ENCODE results near the gene CEP112.

The CEP112 gene

GRCh38 chr17:66054242-66054641, 137.7 kb downstream of the CEP112 start:
- DNase-seq: no peak

- DNase-seq: no peak
These were observed 147.8 kb downstream of the CEP112 start for GRCh38 chr17:66044083-66044482.

- DNase-seq: no peak
These were observed 148.5 kb downstream of the CEP112 start for GRCh38 chr17:66043419-66043818.

- DNase-seq: no peak
These were observed 151.5 kb downstream of the CEP112 start for GRCh38 chr17:66040402-66040801.

DNA sequence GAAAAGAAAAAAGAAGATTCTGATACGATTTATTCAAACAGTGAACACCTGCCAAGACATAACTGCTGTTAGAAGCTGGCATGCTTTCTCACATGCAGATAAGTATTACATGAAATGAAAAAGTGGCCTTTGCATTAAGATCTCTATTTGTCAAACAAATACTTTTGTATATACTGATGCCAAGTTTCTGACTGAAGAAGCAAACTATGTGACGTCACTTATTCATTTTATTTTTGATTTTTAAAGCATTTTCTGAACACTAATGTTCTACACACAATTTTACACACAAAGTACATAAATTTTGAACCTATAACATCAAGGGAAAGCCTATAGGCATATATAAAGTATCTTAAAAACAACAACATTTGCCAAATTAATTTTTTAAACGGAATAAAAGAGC, 153.8 kb downstream of the CEP112 start:
- no peak for DNase-seq

DNA sequence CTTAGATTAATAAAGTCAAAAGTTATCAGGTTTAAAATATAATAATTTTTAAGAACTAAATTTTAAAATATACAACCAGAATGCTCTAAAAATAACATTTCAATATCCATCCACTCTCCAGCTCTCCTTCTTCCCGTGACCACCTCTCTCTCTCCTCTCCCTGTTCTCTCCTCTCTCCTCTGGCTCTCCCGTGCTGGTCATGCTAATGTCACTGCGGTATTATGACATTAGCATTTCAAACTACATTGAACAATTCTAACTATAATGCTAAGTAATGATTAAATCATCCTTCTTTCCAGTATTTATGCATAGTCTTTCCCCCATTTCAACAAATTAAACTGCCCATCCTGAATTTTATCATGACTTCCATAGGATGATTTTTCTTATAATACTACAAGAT, 154.7 kb downstream of the CEP112 start:
- DNase-seq: no peak

- DNase-seq: no peak
These were observed 159.7 kb downstream of the CEP112 start for GRCh38 chr17:66032082-66032712.

DNA sequence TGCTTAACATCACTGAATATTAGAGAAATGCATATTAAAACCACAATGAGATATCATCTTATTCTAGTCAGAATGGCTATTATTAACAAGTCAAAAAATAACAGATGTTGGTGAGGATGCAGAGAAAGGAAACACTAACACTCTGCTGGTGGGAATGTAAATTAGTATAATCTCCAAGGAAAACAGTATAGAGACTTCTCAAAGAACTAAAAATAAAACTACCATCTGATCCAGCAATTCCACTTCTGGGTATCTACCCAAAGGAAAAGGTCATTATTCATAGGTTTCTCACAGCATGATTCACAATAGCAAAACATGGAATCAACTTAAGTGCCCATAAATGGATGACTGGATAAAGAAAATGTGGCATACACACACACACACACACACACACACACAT, 166.4 kb downstream of the CEP112 start:
- DNase-seq: no peak

DNA sequence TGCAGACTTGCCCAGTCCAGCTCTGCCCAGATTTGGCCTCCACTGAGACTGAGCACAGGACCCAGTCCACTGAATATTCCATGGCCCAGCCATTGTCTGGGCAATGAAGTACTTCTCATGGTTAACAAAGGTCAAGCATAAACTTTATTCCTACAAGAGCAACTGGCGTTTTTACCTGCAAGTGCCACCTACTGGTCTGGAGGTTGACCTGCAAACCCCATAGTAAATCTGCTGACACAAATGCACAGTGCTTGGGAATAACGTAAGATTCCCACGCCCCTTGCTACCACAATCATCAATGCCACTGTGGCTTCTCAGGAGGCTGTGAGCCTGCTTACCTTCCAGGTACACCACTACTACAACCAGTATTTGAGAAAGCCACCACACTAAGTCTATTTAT, 170.2 kb downstream of the CEP112 start:
- DNase-seq: no peak

DNA sequence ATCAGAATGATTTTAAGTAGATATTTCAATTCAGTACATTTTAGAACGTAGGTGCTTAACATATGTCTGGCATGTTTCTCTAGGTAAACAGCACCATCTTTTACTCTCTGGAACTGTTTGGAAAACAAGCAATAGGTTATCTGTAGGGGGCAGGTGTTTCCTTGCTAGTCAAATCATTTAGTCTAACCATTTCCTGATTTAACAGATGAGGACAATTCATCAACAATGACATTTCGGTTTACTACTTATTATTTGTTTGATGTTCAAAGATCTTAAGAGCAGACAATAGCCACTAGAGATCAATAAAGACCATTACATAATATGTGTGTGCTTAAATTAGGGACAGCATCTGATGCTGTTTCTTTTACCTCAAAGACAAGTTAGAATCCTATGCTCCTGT, 173.1 kb downstream of the CEP112 start:
- DNase-seq: no peak

DNA sequence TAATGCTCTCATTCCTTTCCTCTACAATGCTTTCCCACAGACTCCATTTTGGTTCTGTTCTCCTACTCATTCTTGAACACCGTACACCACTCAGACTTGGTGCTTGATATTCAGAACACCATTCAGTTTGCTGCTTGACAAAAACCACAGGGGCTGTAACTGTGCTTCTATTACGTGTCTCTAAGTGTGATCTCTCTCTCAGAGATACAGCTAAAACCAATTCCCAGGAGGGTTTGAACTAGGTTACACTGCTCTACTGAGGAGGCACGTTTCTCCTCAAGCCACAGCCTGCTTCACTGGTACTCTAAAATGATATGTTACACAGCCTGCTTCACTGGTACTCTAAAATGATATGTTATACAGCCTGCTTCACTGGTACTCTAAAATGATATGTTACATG, 175.7 kb downstream of the CEP112 start:
- no peak for DNase-seq

GRCh38 chr17:66008680-66009079, 183.3 kb downstream of the CEP112 start:
- DNase-seq: no peak

- no peak for DNase-seq
These were observed 185.3 kb downstream of the CEP112 start for GRCh38 chr17:66006654-66007053.

- no peak for DNase-seq
These were observed 189.1 kb downstream of the CEP112 start for GRCh38 chr17:66002812-66003211.

DNA sequence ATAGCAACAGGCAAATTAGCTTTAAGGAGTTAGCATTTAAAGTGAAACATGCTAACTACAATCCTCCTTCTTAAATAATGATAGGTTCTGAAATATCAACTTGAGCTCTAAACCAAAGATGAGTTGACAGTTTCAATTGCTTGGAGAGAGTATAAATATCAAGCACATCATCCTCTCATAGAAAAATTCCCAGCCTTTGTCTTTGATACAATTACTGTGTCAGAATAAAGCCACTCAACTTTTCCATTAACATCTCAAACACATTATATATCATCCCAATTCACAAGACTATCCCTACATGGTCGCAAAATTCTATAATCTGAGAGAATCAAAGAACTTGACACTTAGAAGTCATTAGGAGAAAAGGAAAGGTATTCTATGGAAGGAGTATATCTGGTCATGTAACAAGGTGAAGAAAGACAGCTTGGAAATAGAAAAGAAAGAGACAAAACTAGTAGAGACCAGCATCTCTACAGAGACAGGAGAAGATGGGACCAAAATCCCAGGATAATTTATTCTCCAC, 189.8 kb downstream of the CEP112 start:
- DNase-seq: no peak

DNA sequence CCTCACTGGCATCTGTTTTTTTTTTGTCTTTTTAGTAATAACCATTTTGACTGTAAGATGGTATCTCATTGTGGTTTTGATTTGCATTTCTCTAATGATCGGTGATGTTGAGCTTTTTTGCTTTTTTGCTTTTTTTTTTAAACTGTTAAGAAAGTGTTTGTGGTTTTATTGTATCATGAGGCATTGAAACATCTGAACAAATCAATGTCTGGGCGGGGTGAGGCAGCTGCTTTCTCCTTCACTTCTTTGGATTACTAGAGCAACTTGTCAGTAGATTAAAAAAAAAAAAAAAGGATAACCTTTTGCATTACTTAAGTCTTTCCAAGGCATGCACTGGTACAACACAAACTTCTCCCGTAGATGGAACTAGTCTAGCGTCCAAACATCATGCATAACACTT, 191.7 kb downstream of the CEP112 start:
- no peak for DNase-seq

GRCh38 chr17:65998675-65999074, 193.3 kb downstream of the CEP112 start:
- DNase-seq: no peak

GRCh38 chr17:65994679-65995078, 197.3 kb downstream of the CEP112 start:
- no peak for DNase-seq

GRCh38 chr17:65994114-65994513, 197.8 kb downstream of the CEP112 start:
- DNase-seq: no peak

DNA sequence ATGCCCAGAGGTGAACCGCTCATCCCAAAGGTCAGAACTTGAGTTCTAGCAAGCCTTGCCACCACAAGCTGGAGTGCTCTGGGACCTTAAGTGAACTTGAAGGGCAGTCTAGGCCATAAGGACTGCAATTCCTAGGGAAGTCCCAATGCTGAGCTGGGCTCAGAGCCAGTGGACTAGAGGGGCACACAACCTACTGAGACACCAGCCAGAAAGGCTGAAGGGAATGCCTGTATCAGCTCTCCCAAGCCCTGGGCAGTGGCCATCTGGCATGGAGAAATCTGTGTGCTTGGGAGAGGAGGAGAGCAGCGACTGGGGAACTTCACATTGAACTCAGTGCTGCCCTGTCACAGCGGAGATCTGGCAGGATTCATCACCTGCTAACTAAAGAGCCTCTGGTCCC, 201.3 kb downstream of the CEP112 start:
- DNase-seq: no peak

DNA sequence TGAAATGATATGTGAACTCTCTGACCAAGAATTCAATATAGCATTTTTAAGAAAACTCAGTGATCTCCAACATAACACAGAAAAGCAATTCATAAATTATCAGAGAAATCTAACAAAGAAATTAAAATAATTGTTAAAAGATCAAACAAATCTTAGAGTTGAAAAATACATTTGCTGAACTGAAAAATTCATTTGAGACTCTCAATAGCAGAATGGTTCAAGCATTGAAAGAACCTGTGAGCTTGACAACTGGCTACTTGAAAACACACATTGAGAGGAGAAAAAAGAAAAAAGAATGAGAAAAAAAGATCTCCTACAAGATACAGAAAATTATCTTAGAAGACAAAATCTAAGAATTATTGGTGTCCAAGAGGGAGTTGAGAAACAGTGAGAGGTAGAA, 203.5 kb downstream of the CEP112 start:
- DNase-seq: no peak

DNA sequence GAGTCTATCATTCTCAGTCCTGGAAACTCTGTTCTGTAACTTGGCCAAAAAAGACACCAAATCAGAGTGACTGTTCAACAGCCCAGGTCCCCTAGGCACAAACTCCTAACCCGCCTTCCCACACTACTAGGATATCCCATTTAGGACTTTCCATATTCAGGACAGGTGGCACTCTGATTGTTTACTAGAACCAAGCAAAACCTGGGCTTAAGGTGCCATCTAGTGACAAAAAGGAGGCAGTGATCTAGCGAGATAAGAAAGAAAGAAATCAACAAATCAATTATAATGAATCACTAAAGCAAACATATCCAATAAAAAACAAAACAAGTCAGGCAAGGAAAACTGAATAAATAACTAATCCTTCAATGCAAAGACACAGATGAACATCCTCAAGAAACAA, 203.9 kb downstream of the CEP112 start:
- no peak for DNase-seq

GRCh38 chr17:65985571-65985970, 206.4 kb downstream of the CEP112 start:
- DNase-seq: no peak

GRCh38 chr17:65984299-65984698, 207.6 kb downstream of the CEP112 start:
- DNase-seq: no peak

DNA sequence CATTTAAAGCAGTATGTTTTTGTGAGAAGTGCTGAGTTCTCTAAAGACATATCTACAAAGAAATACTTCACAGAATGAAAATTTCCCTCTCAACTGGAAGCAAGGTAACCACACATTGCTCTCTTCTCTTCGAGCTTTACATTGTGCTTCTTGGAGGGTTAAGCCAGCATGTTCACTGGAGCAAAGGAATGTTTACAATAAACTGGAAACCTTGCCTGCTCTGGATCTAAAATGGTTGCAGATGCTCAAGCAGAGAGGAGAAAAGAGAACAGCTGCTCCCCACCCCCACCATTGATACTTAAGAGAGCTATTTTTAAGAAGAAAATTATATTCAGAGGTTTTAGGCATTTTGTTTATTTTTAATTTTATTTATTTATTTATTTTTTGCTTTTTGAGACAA, 213.1 kb downstream of the CEP112 start:
- DNase-seq: no peak

DNA sequence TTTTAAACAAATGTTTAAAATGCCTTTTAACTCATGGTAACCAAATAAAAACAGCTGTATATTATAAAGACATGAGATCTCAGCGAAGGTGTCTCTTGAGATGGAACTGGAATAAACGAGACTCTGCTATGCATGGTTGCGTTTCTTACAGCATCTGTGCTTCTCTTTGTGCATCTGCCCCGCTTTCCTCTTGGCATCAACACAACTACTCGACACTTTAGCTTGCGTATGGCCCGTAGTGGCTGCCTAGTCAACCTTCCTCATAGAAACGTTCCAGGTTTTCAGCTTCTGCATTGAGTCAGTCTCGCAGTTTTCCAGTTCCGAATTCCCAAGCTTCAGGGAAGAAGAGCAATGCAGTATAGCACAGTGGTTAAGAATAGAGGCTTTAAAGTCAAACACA, 214.9 kb downstream of the CEP112 start:
- no peak for DNase-seq
